ENCODE results near the gene SMTN. TPM values are rescaled to one million over a fixed set of nuclear protein-coding genes. Genes with fewer than 3 reads are reported as not detected.
"Not testable (repeated sequence)": the region's sequence is repeated elsewhere in the genome, so short reads cannot be mapped to it uniquely, and the experiment has no call there.

SMTN gene
- total RNA-seq, 1 donor from 2014 or later, result 57.9 TPM

GRCh38 chr22:31048570-31048969 is 32.5 kb upstream of the SMTN start:
- no peaks in the 10 kb centered on the region for H3K27me3 ChIP-seq (ENCODE audit: control insufficient read depth in 3 of 3, insufficient read depth in 3 of 3, low read length in 3 of 3)
- no peak overlapping the region for H3K4me3 ChIP-seq (ENCODE audit: low read length in 3 of 3)
- no peak overlapping the region for H3K27ac ChIP-seq (ENCODE audit: low read depth, low read length)
- peaks cover 3 to 32% (median 11%) of the 10 kb centered on the region in 3 donors for H3K4me1 ChIP-seq (ENCODE audit: control insufficient read depth in 3 of 3, insufficient read depth in 3 of 3, low read length in 3 of 3)
- no peaks in the 10 kb centered on the region for H3K36me3 ChIP-seq (ENCODE audit: control insufficient read depth in 3 of 3, insufficient read depth in 3 of 3, low read length in 3 of 3)
- H3K9me3 ChIP-seq (ENCODE audit: control insufficient read depth in 3 of 3, low read length in 3 of 3), result no peaks in the 10 kb centered on the region
- H3K9ac ChIP-seq (ENCODE audit: low read depth in 1 of 3, low read length in 3 of 3), result no peak overlapping the region

GRCh38 chr22:31049815-31050420 is 31.2 kb upstream of the SMTN start:
- Histone ChIP-seq H3K36me3 (ENCODE audit: control insufficient read depth in 3 of 3, insufficient read depth in 3 of 3, low read length in 3 of 3) (no peaks in the 10 kb centered on the region), H3K4me3 (ENCODE audit: low read length in 3 of 3) (no peak overlapping the region), H3K27ac (ENCODE audit: low read depth, low read length) (no peak overlapping the region), H3K27me3 (ENCODE audit: control insufficient read depth in 3 of 3, insufficient read depth in 3 of 3, low read length in 3 of 3) (no peaks in the 10 kb centered on the region), H3K9me3 (ENCODE audit: control insufficient read depth in 3 of 3, low read length in 3 of 3) (no peaks in the 10 kb centered on the region), H3K4me1 (ENCODE audit: control insufficient read depth in 3 of 3, insufficient read depth in 3 of 3, low read length in 3 of 3) (peaks cover 3 to 27% (median 8%) of the 10 kb centered on the region in 3 donors), H3K9ac (ENCODE audit: low read depth in 1 of 3, low read length in 3 of 3) (no peak overlapping the region)

- Histone ChIP-seq H3K9me3 (ENCODE audit: control insufficient read depth in 3 of 3, low read length in 3 of 3) (no peaks in the 10 kb centered on the region), H3K27ac (ENCODE audit: low read depth, low read length) (peak overlapping the region; percentile 55), H3K4me1 (ENCODE audit: control insufficient read depth in 3 of 3, insufficient read depth in 3 of 3, low read length in 3 of 3) (peaks cover 3 to 10% (median 10%) of the 10 kb centered on the region in 3 donors), H3K4me3 (ENCODE audit: low read length in 3 of 3) (no peak overlapping the region), H3K36me3 (ENCODE audit: control insufficient read depth in 3 of 3, insufficient read depth in 3 of 3, low read length in 3 of 3) (no peaks in the 10 kb centered on the region), H3K27me3 (ENCODE audit: control insufficient read depth in 3 of 3, insufficient read depth in 3 of 3, low read length in 3 of 3) (no peaks in the 10 kb centered on the region), H3K9ac (ENCODE audit: low read depth in 1 of 3, low read length in 3 of 3) (peak overlapping the region in 2 of 3 donors; percentile 20 to 45)
Measured at GRCh38 chr22:31055117-31055634, 25.9 kb upstream of the SMTN start.

GRCh38 chr22:31055635-31056159 is 25.4 kb upstream of the SMTN start:
- Histone ChIP-seq H3K27ac (ENCODE audit: low read depth, low read length) (peak overlapping the region; percentile 55), H3K4me1 (ENCODE audit: control insufficient read depth in 3 of 3, insufficient read depth in 3 of 3, low read length in 3 of 3) (peaks cover 3 to 10% (median 10%) of the 10 kb centered on the region in 3 donors), H3K36me3 (ENCODE audit: control insufficient read depth in 3 of 3, insufficient read depth in 3 of 3, low read length in 3 of 3) (no peaks in the 10 kb centered on the region), H3K27me3 (ENCODE audit: control insufficient read depth in 3 of 3, insufficient read depth in 3 of 3, low read length in 3 of 3) (no peaks in the 10 kb centered on the region), H3K9me3 (ENCODE audit: control insufficient read depth in 3 of 3, low read length in 3 of 3) (no peaks in the 10 kb centered on the region), H3K9ac (ENCODE audit: low read depth in 1 of 3, low read length in 3 of 3) (peak overlapping the region in 2 of 3 donors; percentile 20 to 25), H3K4me3 (ENCODE audit: low read length in 3 of 3) (no peak overlapping the region)

GRCh38 chr22:31056986-31057599 is 24.0 kb upstream of the SMTN start:
- Histone ChIP-seq H3K4me1 (ENCODE audit: control insufficient read depth in 3 of 3, insufficient read depth in 3 of 3, low read length in 3 of 3) (peaks cover 3 to 10% (median 10%) of the 10 kb centered on the region in 3 donors), H3K27ac (ENCODE audit: low read depth, low read length) (no peak overlapping the region), H3K9me3 (ENCODE audit: control insufficient read depth in 3 of 3, low read length in 3 of 3) (no peaks in the 10 kb centered on the region), H3K4me3 (ENCODE audit: low read length in 3 of 3) (no peak overlapping the region), H3K9ac (ENCODE audit: low read depth in 1 of 3, low read length in 3 of 3) (no peak overlapping the region), H3K36me3 (ENCODE audit: control insufficient read depth in 3 of 3, insufficient read depth in 3 of 3, low read length in 3 of 3) (no peaks in the 10 kb centered on the region), H3K27me3 (ENCODE audit: control insufficient read depth in 3 of 3, insufficient read depth in 3 of 3, low read length in 3 of 3) (no peaks in the 10 kb centered on the region)

GRCh38 chr22:31059663-31060062 is 21.5 kb upstream of the SMTN start:
- H3K9me3 ChIP-seq (ENCODE audit: control insufficient read depth in 3 of 3, low read length in 3 of 3); H3K4me3 ChIP-seq (ENCODE audit: low read length in 3 of 3); H3K27ac ChIP-seq (ENCODE audit: low read depth, low read length); H3K27me3 ChIP-seq (ENCODE audit: control insufficient read depth in 3 of 3, insufficient read depth in 3 of 3, low read length in 3 of 3); H3K9ac ChIP-seq (ENCODE audit: low read depth in 1 of 3, low read length in 3 of 3); H3K36me3 ChIP-seq (ENCODE audit: control insufficient read depth in 3 of 3, insufficient read depth in 3 of 3, low read length in 3 of 3): not testable (repeated sequence)
- H3K4me1 ChIP-seq (ENCODE audit: control insufficient read depth in 3 of 3, insufficient read depth in 3 of 3, low read length in 3 of 3), result peaks cover 3 to 10% (median 8%) of the 10 kb centered on the region in 3 donors

- Histone ChIP-seq H3K4me1 (ENCODE audit: control insufficient read depth in 3 of 3, insufficient read depth in 3 of 3, low read length in 3 of 3) (no peaks in the 10 kb centered on the region), H3K9me3 (ENCODE audit: control insufficient read depth in 3 of 3, low read length in 3 of 3) (no peaks in the 10 kb centered on the region), H3K27me3 (ENCODE audit: control insufficient read depth in 3 of 3, insufficient read depth in 3 of 3, low read length in 3 of 3) (no peaks in the 10 kb centered on the region), H3K36me3 (ENCODE audit: control insufficient read depth in 3 of 3, insufficient read depth in 3 of 3, low read length in 3 of 3) (no peaks in the 10 kb centered on the region), H3K27ac (ENCODE audit: low read depth, low read length) (no peak overlapping the region), H3K9ac (ENCODE audit: low read depth in 1 of 3, low read length in 3 of 3) (no peak overlapping the region), H3K4me3 (ENCODE audit: low read length in 3 of 3) (no peak overlapping the region)
Measured at GRCh38 chr22:31062566-31063230, 18.4 kb upstream of the SMTN start.

GRCh38 chr22:31064369-31064768 is 16.7 kb upstream of the SMTN start:
- no peaks in the 10 kb centered on the region for H3K36me3 ChIP-seq (ENCODE audit: control insufficient read depth in 3 of 3, insufficient read depth in 3 of 3, low read length in 3 of 3)
- H3K9ac ChIP-seq (ENCODE audit: low read depth in 1 of 3, low read length in 3 of 3), result no peak overlapping the region
- no peak overlapping the region for H3K27ac ChIP-seq (ENCODE audit: low read depth, low read length)
- H3K4me1 ChIP-seq (ENCODE audit: control insufficient read depth in 3 of 3, insufficient read depth in 3 of 3, low read length in 3 of 3), result no peaks in the 10 kb centered on the region
- no peaks in the 10 kb centered on the region for H3K27me3 ChIP-seq (ENCODE audit: control insufficient read depth in 3 of 3, insufficient read depth in 3 of 3, low read length in 3 of 3)
- no peaks in the 10 kb centered on the region for H3K9me3 ChIP-seq (ENCODE audit: control insufficient read depth in 3 of 3, low read length in 3 of 3)
- H3K4me3 ChIP-seq (ENCODE audit: low read length in 3 of 3), result no peak overlapping the region

GRCh38 chr22:31068970-31069369 is 12.1 kb upstream of the SMTN start:
- Histone ChIP-seq H3K4me3 (ENCODE audit: low read length in 3 of 3) (no peak overlapping the region), H3K27ac (ENCODE audit: low read depth, low read length) (no peak overlapping the region), H3K27me3 (ENCODE audit: control insufficient read depth in 3 of 3, insufficient read depth in 3 of 3, low read length in 3 of 3) (no peaks in the 10 kb centered on the region), H3K9me3 (ENCODE audit: control insufficient read depth in 3 of 3, low read length in 3 of 3) (no peaks in the 10 kb centered on the region), H3K36me3 (ENCODE audit: control insufficient read depth in 3 of 3, insufficient read depth in 3 of 3, low read length in 3 of 3) (no peaks in the 10 kb centered on the region), H3K9ac (ENCODE audit: low read depth in 1 of 3, low read length in 3 of 3) (no peak overlapping the region), H3K4me1 (ENCODE audit: control insufficient read depth in 3 of 3, insufficient read depth in 3 of 3, low read length in 3 of 3) (no peaks in the 10 kb centered on the region)
